Measurements from ENCODE around the gene FAM167B. TPM values are rescaled to one million over a fixed set of nuclear protein-coding genes. Genes with fewer than 3 reads are reported as not detected.

Gene FAM167B
- total and polyA plus RNA-seq, 2 donors (not counting 1 experiment from before 2014, with no cell fraction given) = 1.1 to 5.4 TPM

DNA sequence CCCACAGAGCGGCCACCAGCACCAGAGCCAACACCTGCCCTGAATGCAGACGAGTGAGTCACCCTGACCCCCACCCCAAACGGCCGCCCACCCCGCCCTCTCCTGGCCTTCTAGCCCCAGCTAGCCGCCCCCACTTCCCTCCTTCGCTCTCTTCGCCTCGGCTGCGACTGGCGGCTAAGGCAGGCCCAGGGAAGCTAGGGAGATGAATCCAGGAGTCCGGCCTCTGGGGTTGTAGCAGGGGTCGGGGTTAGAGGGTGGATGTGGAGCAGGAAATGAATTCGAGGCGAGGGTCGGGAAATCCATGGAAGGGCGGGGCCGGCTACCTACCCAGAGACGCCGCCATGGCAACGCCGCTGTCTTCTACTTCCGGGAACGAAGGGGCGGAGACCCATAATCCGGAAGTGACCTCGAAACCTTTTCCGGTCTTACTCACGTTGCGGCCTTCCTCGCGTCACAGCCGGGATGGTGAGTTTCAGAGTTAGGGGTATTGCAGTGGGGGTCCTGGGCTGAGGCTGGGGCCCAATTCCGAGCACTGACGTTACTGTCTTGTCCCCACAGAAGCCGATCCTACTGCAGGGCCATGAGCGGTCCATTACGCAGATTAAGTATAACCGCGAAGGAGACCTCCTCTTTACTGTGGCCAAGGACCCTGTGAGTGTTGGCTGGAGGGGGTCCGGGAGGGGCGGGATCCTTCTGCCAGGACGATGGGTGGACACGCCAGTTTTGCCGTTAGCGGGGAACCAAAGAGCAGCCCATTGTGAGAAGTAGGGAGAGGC, 24.9 kb upstream of the FAM167B start, which contains the start of the genes EIF3I and TMEM234:
Gene EIF3I, plus strand, starts transcription at position 428 of the 776 bp plus-strand sequence. Its CDS starts 35 bp downstream, at position 463.
Gene TMEM234, minus strand, starts transcription at position 374 of the 776 bp plus-strand sequence. Its CDS starts 31 bp downstream, at position 343.
- H3K9me3 Mint-ChIP-seq (ENCODE audit: insufficient read depth) = no peaks in the 10 kb centered on the region
- CTCF ChIA-PET = interaction anchor here (1.0 to 3.6 kb wide), 4 partner anchors 18 to 95 kb away, joined by 3 to 15 read pairs (median 8); partner anchors contain the start of genes CCDC28B and HDAC1
- peak within 1 kb of the TSS; percentile 80 for H2AFZ ChIP-seq (ENCODE audit: insufficient read depth, low read depth, low read length, poor library complexity, severe bottlenecking)
- DNase-seq = peak; percentile 94
- peak within 1 kb of the TSS; percentile 87 for H3K4me2 ChIP-seq (replicated peaks; ENCODE audit: low read depth, low read length, poor library complexity, severe bottlenecking)
- H3K36me3 ChIP-seq (replicated peaks in 1 of 2; ENCODE audit: control extremely low read depth in 1 of 2, control insufficient read depth in 1 of 2, extremely low read depth in 1 of 2, insufficient read depth in 2 of 2, low read length in 1 of 2) = peaks cover 3 to 35% of the 10 kb centered on the region in 2 experiments
- H3K4me3 ChIP-seq (ENCODE audit: control extremely low read depth in 1 of 5, extremely low read depth in 1 of 5, insufficient read depth in 1 of 5, low read depth in 2 of 5, low read length in 4 of 5) = peak within 1 kb of the TSS; percentile 61 to 99 (median 93)
- H3K9me3 ChIP-seq (ENCODE audit: control extremely low read depth in 1 of 3, control insufficient read depth in 2 of 3, insufficient read depth in 1 of 3, low read length in 2 of 3) = no peaks in the 10 kb centered on the region
- no peaks in the 10 kb centered on the region for H3K27me3 Mint-ChIP-seq
- peaks cover 8% of the 10 kb centered on the region for H4K20me1 ChIP-seq (ENCODE audit: control insufficient read depth, insufficient read depth, low read length, poor library complexity, severe bottlenecking)
- TF ChIP-seq, protein P1, sequence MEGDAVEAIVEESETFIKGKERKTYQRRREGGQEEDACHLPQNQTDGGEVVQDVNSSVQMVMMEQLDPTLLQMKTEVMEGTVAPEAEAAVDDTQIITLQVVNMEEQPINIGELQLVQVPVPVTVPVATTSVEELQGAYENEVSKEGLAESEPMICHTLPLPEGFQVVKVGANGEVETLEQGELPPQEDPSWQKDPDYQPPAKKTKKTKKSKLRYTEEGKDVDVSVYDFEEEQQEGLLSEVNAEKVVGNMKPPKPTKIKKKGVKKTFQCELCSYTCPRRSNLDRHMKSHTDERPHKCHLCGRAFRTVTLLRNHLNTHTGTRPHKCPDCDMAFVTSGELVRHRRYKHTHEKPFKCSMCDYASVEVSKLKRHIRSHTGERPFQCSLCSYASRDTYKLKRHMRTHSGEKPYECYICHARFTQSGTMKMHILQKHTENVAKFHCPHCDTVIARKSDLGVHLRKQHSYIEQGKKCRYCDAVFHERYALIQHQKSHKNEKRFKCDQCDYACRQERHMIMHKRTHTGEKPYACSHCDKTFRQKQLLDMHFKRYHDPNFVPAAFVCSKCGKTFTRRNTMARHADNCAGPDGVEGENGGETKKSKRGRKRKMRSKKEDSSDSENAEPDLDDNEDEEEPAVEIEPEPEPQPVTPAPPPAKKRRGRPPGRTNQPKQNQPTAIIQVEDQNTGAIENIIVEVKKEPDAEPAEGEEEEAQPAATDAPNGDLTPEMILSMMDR (IDR thresholded peaks at IDR 0.05) = no peak
- TF ChIP-seq EZH2 (IDR thresholded peaks at IDR 0.05; ENCODE audit: borderline replicate concordance, insufficient read depth, low read depth, low read length, poor library complexity, severe bottlenecking) = no peak
- POLR2A ChIA-PET = interaction anchor here (0.6 to 2.0 kb wide), 10 partner anchors 11 to 768 kb away, joined by 3 to 9 read pairs (median 4); partner anchors contain the start of genes IQCC and MARCKSL1
- H3K9ac ChIP-seq (ENCODE audit: low read length) = peak within 1 kb of the TSS; percentile 97
- intact Hi-C loops (cut with micrococcal nuclease) = loop anchor here (1.0 kb wide), 8 partner anchors 18 to 172 kb away; partner anchors contain the start of genes BSDC1, HDAC1, MARCKSL1 and TXLNA
- WGBS (ENCODE audit: insufficient coverage) = under 1% methylated on average over 38 of the region's 46 CpGs
- H3K4me3 Mint-ChIP-seq = peak within 1 kb of the TSS; percentile 97
- H3K4me1 Mint-ChIP-seq = peaks cover 43% of the 10 kb centered on the region
- H3K79me2 ChIP-seq (ENCODE audit: control insufficient read depth, insufficient read depth, low read length) = peaks cover 47% of the 10 kb centered on the region
- ATAC-seq (ENCODE audit: low read depth) = peak; percentile 86
- peak within 1 kb of the TSS; percentile 98 for H3K27ac Mint-ChIP-seq
- peak within 1 kb of the TSS; percentile 72 to 94 for H3K27ac ChIP-seq (ENCODE audit: low read length in 2 of 2)
- H3K4me1 ChIP-seq (ENCODE audit: control insufficient read depth in 2 of 2, insufficient read depth in 2 of 2, low read length in 2 of 2) = peaks cover 28 to 30% of the 10 kb centered on the region in 2 donors
- no peaks in the 10 kb centered on the region for H3K27me3 ChIP-seq (replicated peaks in 1 of 4; ENCODE audit: control extremely low read depth in 1 of 4, control insufficient read depth in 3 of 4, insufficient read depth in 4 of 4, low read length in 3 of 4)

All from B cell (primary cell).